ENCODE data around the gene TSSK6. TPM values are rescaled to one million over a fixed set of nuclear protein-coding genes. Genes with fewer than 3 reads are reported as not detected.

The TSSK6 gene
- total RNA-seq, 3 donors from 2014 or later = 0.96 to 2.9 (median 2.3) TPM

GRCh38 chr19:19489804-19490204, 25.5 kb downstream of the TSSK6 start:
- Histone ChIP-seq H3K27me3 (no peaks in the 10 kb centered on the region), H3K9me3 (no peaks in the 10 kb centered on the region), H3K4me3 (peak overlapping the region in 1 of 3 donors; percentile 44), H3K4me1 (peaks cover 9 to 12% of the 10 kb centered on the region in 2 donors), H3K36me3 (peaks cover 6% of the 10 kb centered on the region), H3K27ac (peak overlapping the region; percentile 77 to 87)
- DNase-seq (ENCODE audit: low spot score in 2 of 2) = no peak
- TF ChIP-seq CTCF (IDR thresholded peaks at IDR 0.05) = no peak
- no peak for TF ChIP-seq POLR2A (IDR thresholded peaks at IDR 0.05)
- intact Hi-C loops (cut with DNase I; ENCODE audit: low total_unique reads) = loop anchor here (10.0 kb wide), 1 partner anchor 125 kb away; no protein-coding TSS in a partner anchor

- peak; percentile 58 to 79 for DNase-seq (ENCODE audit: low spot score in 2 of 2)
- peaks cover 2% of the 10 kb centered on the region for H3K36me3 ChIP-seq
- H3K27me3 ChIP-seq = no peaks in the 10 kb centered on the region
- TF ChIP-seq POLR2A (IDR thresholded peaks at IDR 0.05) = no peak
- TF ChIP-seq POLR2AphosphoS5 (IDR thresholded peaks at IDR 0.05) = peak in 2 of 3 donors; percentile 60 to 69
- peaks cover 9 to 12% of the 10 kb centered on the region in 2 donors for H3K4me1 ChIP-seq
- peak overlapping the region; percentile 2 to 39 (median 2) for H3K4me3 ChIP-seq
- intact Hi-C loops (cut with DNase I; ENCODE audit: low total_unique reads) = no loop called here
- peak overlapping the region; percentile 77 to 87 for H3K27ac ChIP-seq
- H3K9me3 ChIP-seq = no peaks in the 10 kb centered on the region
These were observed 26.3 kb downstream of the TSSK6 start for GRCh38 chr19:19488875-19489690.

DNA sequence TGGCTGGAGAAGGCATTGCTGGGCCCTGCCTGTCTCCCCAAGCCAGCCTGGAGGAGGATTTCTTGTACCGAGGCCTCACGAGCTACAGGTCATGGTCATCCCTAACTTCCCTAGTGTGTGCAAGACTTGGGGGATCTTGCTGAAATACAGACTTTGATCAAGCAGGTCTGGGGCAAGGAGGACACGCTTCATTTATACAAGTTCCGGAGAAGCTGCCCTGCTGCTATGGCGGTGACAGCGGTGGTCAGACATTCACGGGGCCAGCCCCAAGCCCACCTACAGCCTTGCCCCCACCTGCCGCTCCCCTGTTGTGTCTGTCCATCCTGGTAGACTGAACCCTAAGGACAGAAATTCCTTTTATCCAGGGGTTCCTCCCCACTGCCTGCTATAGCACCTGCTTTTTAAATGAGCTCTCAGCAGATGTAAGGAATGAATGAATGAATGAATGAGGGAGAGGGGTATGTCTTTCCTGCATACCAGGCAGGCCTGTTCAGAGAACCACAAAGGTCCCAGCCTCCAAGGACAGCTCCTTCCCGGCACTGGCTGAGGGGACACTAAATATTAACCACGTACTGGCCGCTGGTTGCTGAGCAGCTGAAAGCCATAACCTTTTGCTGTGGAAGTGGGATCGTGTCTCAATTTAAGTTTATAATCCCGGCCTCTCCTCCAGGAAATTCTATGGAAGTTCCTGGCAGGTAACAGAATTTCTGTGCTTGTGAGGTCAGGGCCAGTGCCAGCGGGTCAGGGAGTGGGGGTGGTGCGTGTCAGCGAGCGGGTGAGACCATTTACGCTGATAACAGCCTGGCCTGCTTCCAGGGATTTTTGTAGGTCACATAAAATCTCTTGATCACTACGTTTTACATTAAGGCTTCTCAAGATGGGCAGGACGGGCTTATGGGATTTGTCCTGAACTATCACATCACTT, 27.1 kb downstream of the TSSK6 start:
- H3K4me3 ChIP-seq = peak overlapping the region in 1 of 3 donors; percentile 39

DNA sequence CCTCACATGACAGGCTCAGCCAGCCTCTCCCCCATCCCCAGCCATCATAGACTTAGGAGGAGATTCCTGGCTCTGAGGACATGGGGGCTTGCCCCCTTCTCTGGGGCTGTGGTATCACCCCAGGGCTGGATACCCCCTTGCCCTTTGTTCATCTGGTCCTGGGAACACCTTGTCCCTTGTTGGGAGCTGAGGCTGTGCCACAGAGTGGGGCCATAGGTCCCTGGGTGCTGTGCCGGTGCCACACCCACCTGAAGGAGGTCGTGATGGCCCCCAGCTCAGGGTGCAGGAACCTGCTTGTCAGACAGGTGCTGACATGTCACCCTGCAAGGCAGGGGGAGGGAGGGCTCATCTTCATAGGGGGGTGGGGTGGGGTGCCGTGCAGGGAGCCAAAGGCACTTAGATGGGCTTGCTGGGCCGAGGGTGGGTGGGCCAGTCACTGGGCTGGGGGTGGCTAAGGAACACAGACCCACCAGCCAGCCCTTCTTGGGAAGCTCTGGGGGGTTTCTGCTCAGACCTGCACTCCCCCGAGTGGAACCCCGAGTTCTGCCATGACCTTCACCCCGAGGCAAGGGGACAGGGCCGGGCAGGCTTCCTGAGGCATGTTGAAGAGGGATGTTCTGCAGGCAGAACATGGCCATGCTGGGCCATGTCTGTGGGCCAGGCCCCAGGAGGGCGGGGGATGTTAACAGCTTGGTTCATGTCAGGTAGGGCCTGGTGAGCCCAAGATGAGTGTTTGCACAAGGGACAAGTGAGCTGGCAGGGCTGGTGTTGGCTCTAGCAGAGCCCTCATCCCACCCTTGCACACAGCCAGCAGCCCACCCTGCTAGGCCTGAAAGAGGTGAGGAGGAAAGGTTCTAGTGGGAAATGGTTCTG, 28.0 kb downstream of the TSSK6 start:
- no peak for DNase-seq (ENCODE audit: low spot score in 2 of 2)
- H3K27me3 ChIP-seq = no peaks in the 10 kb centered on the region
- TF ChIP-seq POLR2A (IDR thresholded peaks at IDR 0.05) = no peak
- TF ChIP-seq CTCF (IDR thresholded peaks at IDR 0.05) = no peak
- TF ChIP-seq POLR2AphosphoS5 (IDR thresholded peaks at IDR 0.05) = no peak
- intact Hi-C loops (cut with DNase I; ENCODE audit: low total_unique reads) = no loop called here
- H3K9me3 ChIP-seq = no peaks in the 10 kb centered on the region
- peak overlapping the region in 1 of 2 donors; percentile 8 for H3K27ac ChIP-seq
- no peak overlapping the region for H3K4me3 ChIP-seq
- H3K4me1 ChIP-seq = peaks cover 9 to 12% of the 10 kb centered on the region in 2 donors
- no peaks in the 10 kb centered on the region for H3K36me3 ChIP-seq

More for the DNA sequence above, 27.1 kb downstream of the TSSK6 start:
- TF ChIP-seq POLR2A (IDR thresholded peaks at IDR 0.05) (no peak), CTCF (IDR thresholded peaks at IDR 0.05) (no peak), POLR2AphosphoS5 (IDR thresholded peaks at IDR 0.05) (no peak)
- Histone ChIP-seq H3K9me3 (no peaks in the 10 kb centered on the region), H3K36me3 (no peaks in the 10 kb centered on the region), H3K27ac (peak overlapping the region; percentile 77 to 87), H3K4me1 (peaks cover 9 to 12% of the 10 kb centered on the region in 2 donors), H3K27me3 (no peaks in the 10 kb centered on the region)
- no peak for DNase-seq (ENCODE audit: low spot score in 2 of 2)
- intact Hi-C loops (cut with DNase I; ENCODE audit: low total_unique reads) = no loop called here
